NCI-H774 (cell line): ENCODE results near the gene FNDC5.
"Not testable (repeated sequence)": the region's sequence is repeated elsewhere in the genome, so short reads cannot be mapped to it uniquely, and the experiment has no call there.

Experiments
- DNase-seq: peaks from one replicate; lab custom pipeline; 2025; lab: John Stamatoyannopoulos, UW

Gene FNDC5

GRCh38 chr1:32870615-32871363 lies at the start of gene FNDC5:
FNDC5 (minus strand) TSS chr1:32870912.
- DNase-seq = peak; percentile 37

- DNase-seq = no peak
These were observed 49.4 kb upstream of the FNDC5 start for GRCh38 chr1:32919811-32920733.

- no peak for DNase-seq
These were observed 47.5 kb upstream of the FNDC5 start for GRCh38 chr1:32918179-32918578.

DNA sequence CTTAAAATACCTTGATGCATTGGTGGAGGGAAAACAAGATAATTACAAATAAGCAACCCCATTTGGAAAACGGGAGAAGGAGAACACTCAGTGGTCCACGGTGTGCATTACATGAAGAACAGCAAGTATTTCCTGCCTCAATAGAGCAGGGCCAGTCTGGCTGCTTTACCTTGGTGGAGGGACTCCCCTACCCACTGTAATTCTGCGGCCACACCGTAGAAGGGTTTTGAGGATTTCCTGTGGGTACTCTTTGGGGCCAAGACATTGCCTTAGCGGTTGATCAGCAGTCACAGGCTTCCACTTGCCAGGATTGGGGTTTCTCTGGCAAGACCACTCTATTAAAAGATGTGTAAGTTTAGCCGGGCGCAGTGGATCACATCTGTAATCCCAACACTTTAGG lies 46.8 kb upstream of the FNDC5 start:
- DNase-seq = no peak

DNA sequence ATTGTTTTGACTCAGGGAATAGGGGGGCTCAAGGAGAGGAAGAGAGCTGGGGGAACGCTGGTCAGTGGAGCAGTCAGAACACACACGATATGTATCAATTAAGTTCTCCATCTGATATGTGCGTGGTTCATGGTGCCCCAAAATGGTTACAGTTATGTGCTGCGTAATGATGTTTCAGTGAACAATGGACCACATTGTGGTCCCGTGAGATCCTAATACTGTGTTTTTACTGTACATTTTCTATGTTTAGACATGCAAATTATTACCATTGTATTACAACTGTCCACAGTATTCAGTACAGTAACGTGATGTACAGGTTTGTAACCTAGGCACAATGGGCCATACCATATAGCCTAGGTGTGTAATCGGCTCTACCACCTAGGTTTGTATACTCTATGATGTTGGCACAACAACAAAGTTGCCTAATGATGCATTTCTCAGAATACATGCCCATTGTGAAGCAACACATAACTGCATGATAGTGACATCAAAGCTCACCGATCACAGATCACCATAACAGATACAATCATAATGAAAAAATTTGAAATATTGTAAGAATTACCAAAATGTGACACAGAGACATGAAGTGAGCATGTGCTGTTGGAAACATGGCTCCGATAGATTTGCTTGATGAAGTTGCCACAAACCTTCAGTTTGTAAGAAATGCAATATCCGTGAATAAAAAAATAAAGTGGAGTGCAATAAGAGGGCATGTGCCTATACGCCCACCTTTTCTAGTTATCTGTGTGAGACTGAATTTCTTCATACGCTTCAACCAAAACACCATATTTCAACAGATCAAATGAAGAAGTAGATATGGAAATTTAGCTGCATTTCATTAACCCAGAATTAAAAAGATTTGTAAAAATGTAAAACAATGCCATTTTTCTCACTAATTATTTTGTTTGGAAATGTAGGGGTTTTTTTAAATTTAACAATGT lies 45.3 kb upstream of the FNDC5 start:
- no peak for DNase-seq

DNA sequence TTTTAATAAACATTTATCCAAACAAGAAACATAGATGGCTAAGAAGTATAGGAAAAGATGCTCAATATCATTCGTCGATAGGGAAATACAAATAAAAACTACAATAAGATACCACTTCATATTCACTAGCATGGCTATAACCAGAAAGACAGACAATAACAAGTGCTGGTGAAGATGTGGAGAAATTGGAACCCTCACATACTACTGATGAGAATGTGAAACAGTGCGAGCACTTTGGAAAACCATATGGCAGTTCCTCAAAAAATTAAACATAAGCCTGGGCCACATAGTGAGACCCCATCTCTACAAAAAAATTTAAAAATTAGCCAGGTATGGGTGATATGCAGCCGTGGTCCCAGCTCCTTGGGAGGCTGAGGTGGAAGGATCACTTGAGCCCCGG lies 39.6 kb upstream of the FNDC5 start:
- no peak for DNase-seq

GRCh38 chr1:32907435-32907834 lies 36.7 kb upstream of the FNDC5 start:
- no peak for DNase-seq

DNA sequence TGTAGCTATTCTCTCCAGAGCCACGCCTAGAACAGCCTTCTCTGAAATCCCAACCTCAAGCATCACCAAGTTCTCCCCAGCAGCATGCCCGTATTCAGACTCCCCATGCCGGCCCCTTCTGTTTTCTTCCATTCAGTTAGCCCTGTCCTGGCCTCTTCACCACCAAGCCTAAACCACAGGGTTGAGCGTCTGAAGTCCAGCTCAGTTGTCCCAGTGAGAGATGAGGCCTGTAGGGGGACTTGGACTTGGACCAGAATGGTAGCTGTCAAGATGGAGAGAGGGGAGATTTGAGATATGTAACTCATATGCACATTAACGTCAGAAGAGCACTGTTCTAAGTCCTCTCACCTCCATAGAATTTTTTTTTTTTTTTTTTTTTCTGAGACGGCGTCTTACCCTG lies 35.9 kb upstream of the FNDC5 start:
- DNase-seq = no peak

DNA sequence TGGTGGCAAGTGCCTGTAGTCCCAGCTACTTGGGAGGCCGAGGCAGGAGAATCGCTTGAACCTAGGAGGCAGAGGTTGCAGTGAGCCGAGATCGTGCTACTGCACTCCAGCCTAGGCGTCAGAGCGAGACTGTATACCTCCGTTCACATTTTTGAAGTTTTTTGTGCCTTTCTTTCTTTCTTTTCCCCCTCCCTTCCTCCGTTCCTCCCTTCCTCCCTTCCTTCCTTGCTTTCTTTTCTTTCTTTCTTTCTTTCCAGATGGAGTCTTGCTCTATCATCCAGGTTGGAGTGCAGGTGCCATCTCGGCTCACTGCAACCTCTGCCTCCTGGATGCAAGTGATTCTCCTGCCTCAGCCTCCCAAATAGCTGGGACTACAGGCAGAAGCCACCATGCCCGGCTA lies 34.9 kb upstream of the FNDC5 start:
- not testable (repeated sequence) for DNase-seq

- no peak for DNase-seq
These were observed 34.1 kb upstream of the FNDC5 start for GRCh38 chr1:32904797-32905196.

GRCh38 chr1:32903991-32904785 lies 33.5 kb upstream of the FNDC5 start:
- no peak for DNase-seq

- no peak for DNase-seq
These were observed 31.8 kb upstream of the FNDC5 start for GRCh38 chr1:32902535-32902920.

DNA sequence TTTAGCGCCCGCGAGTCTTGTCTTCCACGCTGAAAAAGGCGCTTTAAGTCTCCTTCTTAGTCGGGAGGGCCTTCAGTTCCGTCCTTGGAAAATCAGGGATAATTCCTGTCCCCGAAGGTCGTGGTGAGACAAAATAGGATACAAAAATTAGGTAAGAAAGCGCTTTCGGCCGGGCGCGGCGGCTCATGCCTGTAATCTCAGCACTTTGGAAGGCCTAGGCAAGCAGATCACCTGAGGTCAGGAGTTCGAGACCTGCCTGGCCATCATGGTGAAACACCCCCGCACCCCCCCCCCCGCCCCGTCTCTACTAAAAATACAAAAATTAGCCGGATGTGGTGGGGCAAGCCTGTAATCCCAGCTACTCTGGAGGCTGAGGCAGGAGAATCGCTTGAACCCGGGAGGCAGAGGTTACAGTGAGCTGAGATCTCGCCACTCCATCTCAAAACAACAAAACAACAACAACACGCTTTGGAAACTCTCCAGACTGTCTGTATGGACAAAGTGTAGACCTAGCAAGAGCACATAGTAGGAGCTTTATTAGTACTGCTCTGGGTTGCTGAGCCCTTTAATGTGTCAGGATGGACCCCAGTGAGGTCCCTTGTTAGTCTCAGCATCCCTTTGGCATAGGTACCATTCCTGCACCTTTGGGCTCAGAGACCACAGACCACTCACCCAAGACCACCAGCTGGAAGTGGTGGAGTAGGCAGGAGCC lies 31.3 kb upstream of the FNDC5 start:
- DNase-seq = no peak

DNA sequence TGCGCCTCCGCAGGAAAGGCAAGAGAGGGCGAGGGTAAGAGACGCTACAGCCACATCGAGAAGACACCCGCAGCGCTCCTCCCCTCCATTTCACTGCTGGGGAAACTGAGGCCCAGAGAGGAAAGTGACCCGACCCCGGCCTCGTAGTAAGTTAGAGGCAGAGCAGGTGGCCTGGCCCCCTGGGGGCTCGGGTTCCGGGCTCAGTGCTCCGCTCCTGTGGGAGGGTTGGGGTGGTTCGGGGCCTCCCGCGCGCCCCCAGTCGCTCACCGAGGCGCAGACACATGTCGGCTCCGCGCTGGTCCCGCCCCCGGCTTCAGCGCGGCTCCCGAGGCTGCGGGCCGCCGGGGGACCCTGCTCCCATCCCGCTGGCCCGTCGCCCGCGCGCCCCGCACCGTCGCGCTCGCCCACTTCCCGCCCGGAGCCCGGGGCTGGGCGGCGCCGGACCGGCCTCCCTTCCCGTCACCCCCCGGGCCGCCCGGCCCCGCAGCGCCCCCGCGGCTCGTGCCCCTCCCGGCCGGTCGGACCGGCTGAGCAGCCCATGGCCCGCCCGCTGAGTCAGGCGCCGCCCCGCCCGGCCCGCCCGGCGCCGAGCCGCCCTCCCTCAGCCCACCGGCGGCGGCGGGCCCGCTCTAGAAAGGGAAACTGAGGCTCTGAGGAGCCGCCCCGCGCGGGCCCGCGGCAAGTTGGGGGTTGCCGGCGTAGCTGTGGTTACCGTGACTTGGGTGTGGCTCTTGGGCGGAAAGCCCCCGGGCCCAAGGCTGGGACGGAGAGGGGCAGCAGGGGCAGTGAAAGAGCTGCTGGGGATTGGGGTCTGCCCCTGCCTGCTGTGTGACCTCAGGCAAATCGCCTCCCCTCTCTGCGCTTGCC lies 30.5 kb upstream of the FNDC5 start, which contains the start of gene TMEM54:
Gene TMEM54, minus strand, starts transcription at position 434 of the 867 bp plus-strand sequence. Its CDS starts 151 bp downstream, at position 283.
- DNase-seq = peak; percentile 73

GRCh38 chr1:32900371-32900955 lies 29.8 kb upstream of the FNDC5 start:
- DNase-seq = no peak

DNA sequence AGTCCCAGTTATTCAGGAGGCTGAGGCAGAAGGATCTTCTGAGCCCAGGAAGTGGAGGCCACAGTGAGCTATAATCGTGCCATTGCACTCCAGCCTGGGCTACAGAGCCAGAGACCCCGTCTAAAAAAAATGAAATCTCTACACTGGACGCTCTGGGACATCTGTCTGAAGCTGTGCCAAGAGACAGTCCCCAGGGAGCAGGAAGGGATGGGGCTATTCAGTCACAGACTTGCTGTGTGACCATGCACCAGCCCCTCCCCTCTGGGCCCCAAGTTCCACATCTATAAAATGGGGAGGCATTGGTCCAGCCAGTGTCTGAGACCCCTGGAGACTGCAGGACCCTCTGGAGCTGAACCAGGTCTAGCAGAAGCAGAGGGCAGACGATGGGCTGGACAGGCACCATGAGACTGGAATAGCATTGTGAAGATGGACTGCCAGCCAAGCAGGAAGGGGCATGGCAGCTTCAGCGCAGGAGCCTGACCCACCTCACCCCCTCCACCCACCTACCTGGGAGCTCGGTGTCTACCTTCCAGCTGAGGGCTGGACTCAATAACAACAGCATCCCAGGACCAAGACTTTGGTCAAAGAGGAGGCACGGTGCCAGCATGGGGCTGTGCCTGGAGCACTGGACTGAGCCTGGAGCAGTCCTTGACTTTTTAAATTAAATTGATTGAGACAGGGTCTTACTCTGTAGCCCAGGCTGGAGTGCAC lies 29.0 kb upstream of the FNDC5 start:
- no peak for DNase-seq

DNA sequence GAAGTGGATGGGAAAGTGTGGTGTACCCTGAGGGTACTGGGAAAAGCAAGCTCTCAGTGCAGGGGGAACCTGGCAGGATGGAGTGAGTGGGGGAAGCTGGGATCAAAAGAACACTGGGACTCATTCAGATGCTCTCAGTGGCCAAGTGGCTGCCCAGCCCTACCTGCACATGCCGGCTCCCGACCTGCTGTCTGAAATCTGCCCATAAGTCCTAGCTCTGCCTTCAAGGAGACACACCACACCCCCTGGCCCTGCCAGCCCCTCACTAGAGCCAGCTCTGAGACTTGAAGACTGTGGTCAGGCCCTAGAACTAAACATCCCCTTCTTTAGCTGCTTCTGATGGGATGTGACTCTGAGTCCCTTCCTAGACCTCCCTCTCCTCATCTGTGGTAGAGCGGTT lies 28.2 kb upstream of the FNDC5 start:
- no peak for DNase-seq

- no peak for DNase-seq
These were observed 27.3 kb upstream of the FNDC5 start for GRCh38 chr1:32898056-32898455.
